ENCODE measurements around the gene RAPGEF2. TPM values are rescaled to one million over a fixed set of nuclear protein-coding genes. Genes with fewer than 3 reads are reported as not detected.

The RAPGEF2 gene
- total and polyA plus RNA-seq, 2 of the 8 experiments (the other 6 are each of a cell fraction or from before 2014, with no cell fraction given), result 24.4 to 48.6 TPM

GRCh38 chr4:159209249-159209648 lies 106.4 kb downstream of the RAPGEF2 start:
- Histone ChIP-seq H3K14ac (ENCODE audit: insufficient read length) (no peak overlapping the region), H3K79me2 (ENCODE audit: control insufficient read depth in 1 of 2, insufficient read depth in 2 of 2, low read length in 2 of 2) (peaks cover 0 to 25% of the 10 kb centered on the region in 2 experiments; a peak in 3 of 4 replicates), H4K5ac (ENCODE audit: insufficient read length, low read depth, low read length) (no peak overlapping the region), H4K8ac (ENCODE audit: extremely low read depth, insufficient read depth, low read length) (no peak overlapping the region), H3K4ac (replicated peaks; ENCODE audit: insufficient read length, low read depth, low read length) (no peak overlapping the region), H2BK120ac (replicated peaks; ENCODE audit: low read depth, low read length) (no peak overlapping the region), H3K56ac (replicated peaks; ENCODE audit: insufficient read length, low read depth, low read length) (no peak overlapping the region), H3K4me1 (replicated peaks in 1 of 4; ENCODE audit: control insufficient read depth in 3 of 4, insufficient read depth in 4 of 4, low read length in 3 of 4) (peaks cover 0 to 2% (median 0%) of the 10 kb centered on the region in 4 experiments; a peak in 1 of 7 replicates), H2BK5ac (ENCODE audit: low read depth, low read length) (no peak overlapping the region), H2BK20ac (ENCODE audit: low read length) (no peak overlapping the region), H2BK12ac (ENCODE audit: low read depth, low read length) (no peak overlapping the region), H3K18ac (ENCODE audit: extremely low read depth, low read length) (no peak overlapping the region), H3K4me2 (ENCODE audit: insufficient read depth in 1 of 2, low read depth in 2 of 2, low read length in 2 of 2) (no peak overlapping the region), H3K79me1 (ENCODE audit: low read depth, low read length) (no peaks in the 10 kb centered on the region), H2AFZ (ENCODE audit: low read length) (no peak overlapping the region), H4K20me1 (replicated peaks in 1 of 2; ENCODE audit: control insufficient read depth in 1 of 2, insufficient read depth in 2 of 2, low read length in 2 of 2) (no peaks in the 10 kb centered on the region), H3K23ac (ENCODE audit: insufficient read length) (no peak overlapping the region), H2AK5ac (ENCODE audit: low read depth, low read length) (no peak overlapping the region), H2BK15ac (ENCODE audit: low read length) (no peak overlapping the region), H3K27me3 (replicated peaks in 1 of 4; ENCODE audit: control insufficient read depth in 3 of 4, extremely low read depth in 1 of 4, insufficient read depth in 3 of 4, low read length in 3 of 4) (peaks cover 0 to 2% (median 0%) of the 10 kb centered on the region in 4 experiments; a peak in 1 of 7 replicates), H4K91ac (replicated peaks; ENCODE audit: insufficient read length, low read length) (no peak overlapping the region), H3K27ac (ENCODE audit: low read depth, low read length) (no peak overlapping the region), H3K36me3 (ENCODE audit: control insufficient read depth in 2 of 4, insufficient read depth in 4 of 4, low read length in 3 of 4) (peaks cover 0 to 3% (median 1%) of the 10 kb centered on the region in 4 experiments; a peak in 3 of 8 replicates), H3K9ac (replicated peaks in 1 of 4; ENCODE audit: extremely low read depth in 1 of 4, low read depth in 3 of 4, low read length in 3 of 4) (no peak overlapping the region), H3K4me3 (ENCODE audit: extremely low read depth in 1 of 4, insufficient read depth in 2 of 4, low read depth in 3 of 4, low read length in 4 of 4) (no peak overlapping the region), H3K9me3 (ENCODE audit: insufficient read depth in 2 of 2, low read depth in 1 of 2, low read length in 1 of 2) (no peaks in the 10 kb centered on the region), H3K23me2 (ENCODE audit: low read depth, low read length) (no peaks in the 10 kb centered on the region)
- FAIRE-seq (no peak), DNase-seq (ENCODE audit: low read depth in 1 of 2, low spot score in 2 of 2) (no peak)
- WGBS, 2 experiments (ENCODE audit: extremely low coverage in 1 of 2, insufficient coverage in 1 of 2, insufficient read length in 1 of 2, insufficient replicate concordance in 2 of 2, low coverage in 1 of 2, low lambda C conversion rate in 2 of 2, missing lambda C conversion rate in 1 of 2), result 78% methylated on average over 4 of the region's 4 CpGs; no CpG with 5 or more reads in 1 of the 2 experiments
- CTCF ChIA-PET (ENCODE audit: partially characterized antibody), result interaction anchor here (0.8 kb wide), 1 partner anchor 1165 kb away, joined by 3 read pairs; no protein-coding TSS in a partner anchor
- POLR2A ChIA-PET (ENCODE audit: partially characterized antibody), result no interaction called here
- TF ChIP-seq, protein P1, sequence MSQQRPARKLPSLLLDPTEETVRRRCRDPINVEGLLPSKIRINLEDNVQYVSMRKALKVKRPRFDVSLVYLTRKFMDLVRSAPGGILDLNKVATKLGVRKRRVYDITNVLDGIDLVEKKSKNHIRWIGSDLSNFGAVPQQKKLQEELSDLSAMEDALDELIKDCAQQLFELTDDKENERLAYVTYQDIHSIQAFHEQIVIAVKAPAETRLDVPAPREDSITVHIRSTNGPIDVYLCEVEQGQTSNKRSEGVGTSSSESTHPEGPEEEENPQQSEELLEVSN (IDR thresholded peaks at IDR 0.05), result no peak
- TF ChIP-seq, protein P2, sequence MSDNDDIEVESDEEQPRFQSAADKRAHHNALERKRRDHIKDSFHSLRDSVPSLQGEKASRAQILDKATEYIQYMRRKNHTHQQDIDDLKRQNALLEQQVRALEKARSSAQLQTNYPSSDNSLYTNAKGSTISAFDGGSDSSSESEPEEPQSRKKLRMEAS (IDR thresholded peaks at IDR 0.05), result peak; percentile 21; the same call in 1 of the 2 replicates
- TF ChIP-seq EZH2 (IDR thresholded peaks at IDR 0.05; ENCODE audit: low read depth, low read length, severe bottlenecking) (no peak), TEAD4 (IDR thresholded peaks at IDR 0.05; ENCODE audit: low read depth, low read length) (peak; percentile 58; the same call in 1 of the 2 replicates), RNF2 (IDR thresholded peaks at IDR 0.05; ENCODE audit: borderline replicate concordance, low read depth, low read length, missing control alignments, poor library complexity, severe bottlenecking) (no peak), CBX8 (IDR thresholded peaks at IDR 0.05; ENCODE audit: borderline replicate concordance, low read depth, low read length) (no peak), FOSL1 (IDR thresholded peaks at IDR 0.05; ENCODE audit: insufficient read depth, low read depth, low read length) (no peak), SIX5 (IDR thresholded peaks at IDR 0.05; ENCODE audit: low read depth, low read length) (no peak), ZNF274 (IDR thresholded peaks at IDR 0.05; ENCODE audit: borderline replicate concordance, extremely low read depth, low read length) (no peak)

Data from H1 (cell line).